H1 (cell line): ENCODE data around the gene SERINC5. TPM values are rescaled to one million over a fixed set of nuclear protein-coding genes. Genes with fewer than 3 reads are reported as not detected.

ENCODE experiments used
- CBX8 ChIP-seq: fragments of 300-800, 300-1000 bp; sonication (generic); IDR thresholded peaks from 2 replicates; pipeline ENCODE4 v1.7.1; 2016; ENCODE audit warnings: low read depth, low read length, borderline replicate concordance
- CTBP2 ChIP-seq: IDR thresholded peaks from 2 replicates; pipeline ENCODE4 v1.7.0; 2011; ENCODE audit warnings: borderline replicate concordance, mild to moderate bottlenecking, moderate library complexity, mixed read lengths, low read length; ENCODE audit not compliant: insufficient read depth, insufficient read length
- EP300 ChIP-seq, 2 experiments: IDR thresholded peaks; 1 replicate in 1 of 2; 2 replicates in 1 of 2; pipeline ENCODE4 v1.6.1; 2011 to 2012; ENCODE audit warnings: low read depth in 2 of 2, low read length in 2 of 2, mild to moderate bottlenecking in 2 of 2, borderline replicate concordance in 1 of 2, inconsistent platforms in 1 of 2, moderate library complexity in 1 of 2
- JUN ChIP-seq: IDR thresholded peaks from 2 replicates; pipeline ENCODE4 v1.6.1; 2011; ENCODE audit warnings: low read depth, mild to moderate bottlenecking, improper control_type of control experiment, low read length
- SP1 ChIP-seq: IDR thresholded peaks from 2 replicates; pipeline ENCODE4 v1.6.1; 2011; ENCODE audit warnings: low read depth, low read length
- TCF12 ChIP-seq: IDR thresholded peaks from 2 replicates; pipeline ENCODE4 v1.6.1; 2011; ENCODE audit warnings: low read depth, mild to moderate bottlenecking, low read length
- TEAD4 ChIP-seq: IDR thresholded peaks from 2 replicates; pipeline ENCODE4 v1.6.1; 2012; ENCODE audit warnings: low read depth, low read length, inconsistent platforms, mixed read lengths
- polyA plus RNA-seq, 7 experiments: library from polyadenylated mRNA; depleted of rRNA in 3 of 7; stranded (reverse) in 5 of 7; unstranded in 2 of 7; fragments of >200 nt in 5 of 7; fragments of 200-250 nt in 2 of 7; gene quantifications; 1 replicate in 5 of 7; 2 replicates in 1 of 7; 4 replicates in 1 of 7; pipeline versions ENCODE4 v1.2.1 to v1.2.3, GENCODE V29; 2011 to 2013; ENCODE audit warnings: missing spikeins in 2 of 7, mixed read lengths in 2 of 7
- total RNA-seq: library from RNA; stranded (reverse); fragmentation: NEBNext Ultra II Directional; extraction: Animal tissue kit (Norgen Biotek cat#: 25700); gene quantifications from 2 replicates; pipeline ENCODE4 v1.2.1, GENCODE V29; 2021
- TF ChIP-seq, protein P1 (sequence below): IDR thresholded peaks from 2 replicates; pipeline ENCODE4 v1.6.1; 2012; ENCODE audit warnings: low read length, inconsistent platforms

Gene SERINC5
- total and polyA plus RNA-seq, 2 of the 8 experiments (the other 6 are each of a cell fraction or from before 2014, with no cell fraction given), result 32.2 to 149 TPM

DNA sequence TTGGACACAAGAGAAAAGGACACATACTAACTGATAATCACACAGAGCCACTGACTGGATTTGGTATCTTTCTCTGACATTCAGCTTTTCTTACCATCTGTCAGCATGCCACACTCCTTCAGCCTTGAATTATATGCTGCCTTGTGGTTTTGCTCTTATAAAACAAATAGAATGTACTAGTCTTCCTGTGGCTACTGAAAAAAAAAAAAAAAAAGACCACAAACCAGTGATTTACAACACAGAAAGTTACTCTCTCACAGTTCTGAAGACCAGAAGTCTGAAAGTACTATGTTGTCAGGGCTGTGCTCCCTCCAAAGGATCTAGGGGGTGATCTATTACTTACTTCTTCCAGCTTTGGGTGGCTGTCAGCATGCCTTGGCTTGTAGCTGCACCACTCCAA lies 138.4 kb downstream of the SERINC5 start (continued):
- TF ChIP-seq EP300 (IDR thresholded peaks at IDR 0.05; ENCODE audit: borderline replicate concordance in 1 of 2, low read depth in 2 of 2, low read length in 2 of 2), result no peak
- no peak for TF ChIP-seq JUN
- no peak for TF ChIP-seq SP1
- TF ChIP-seq TCF12, result no peak
- TF ChIP-seq TEAD4, result no peak
- TF ChIP-seq, protein P1, sequence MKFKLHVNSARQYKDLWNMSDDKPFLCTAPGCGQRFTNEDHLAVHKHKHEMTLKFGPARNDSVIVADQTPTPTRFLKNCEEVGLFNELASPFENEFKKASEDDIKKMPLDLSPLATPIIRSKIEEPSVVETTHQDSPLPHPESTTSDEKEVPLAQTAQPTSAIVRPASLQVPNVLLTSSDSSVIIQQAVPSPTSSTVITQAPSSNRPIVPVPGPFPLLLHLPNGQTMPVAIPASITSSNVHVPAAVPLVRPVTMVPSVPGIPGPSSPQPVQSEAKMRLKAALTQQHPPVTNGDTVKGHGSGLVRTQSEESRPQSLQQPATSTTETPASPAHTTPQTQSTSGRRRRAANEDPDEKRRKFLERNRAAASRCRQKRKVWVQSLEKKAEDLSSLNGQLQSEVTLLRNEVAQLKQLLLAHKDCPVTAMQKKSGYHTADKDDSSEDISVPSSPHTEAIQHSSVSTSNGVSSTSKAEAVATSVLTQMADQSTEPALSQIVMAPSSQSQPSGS, result no peak
- TF ChIP-seq CBX8, result no peak
- TF ChIP-seq CTBP2, result no peak
